Endothelial cell of umbilical vein (primary cell): Measurements from ENCODE around the gene NTN1. TPM values are rescaled to one million over a fixed set of nuclear protein-coding genes. Genes with fewer than 3 reads are reported as not detected.

ENCODE experiments used
- BruUV-seq: library from RNA; stranded (reverse); fragments of 400-500 nt; replicated peaks from 2 replicates; lab custom pipeline; 2021; lab: Mats Ljungman, UMichigan
- CTCF ChIA-PET: fragments of 300-600, 350-600 bp; sonication (Branson Sonifier 250); formaldehyde crosslinking; loops from one replicate; lab custom pipeline; 2021; ENCODE audit warnings: antibody characterized with exemption, inconsistent platforms; lab: Charles Lee
- POLR2A ChIA-PET: fragments of 300-600, 350-600 bp; sonication (Branson Sonifier 250); formaldehyde crosslinking; loops from one replicate; lab custom pipeline; 2021; ENCODE audit warnings: antibody characterized with exemption, inconsistent platforms; lab: Charles Lee
- DNase-seq: peaks from one replicate; pipeline ENCODE4 v3.0.0-alpha.2; 2011; ENCODE audit warnings: low read depth, low spot score
- FAIRE-seq: peaks from 2 replicates; lab custom pipeline; 2011; peaks lifted over from hg19 to GRCh38; lab: Jason Lieb, UNC
- H2AFZ ChIP-seq: 2 replicates; pipeline ENCODE4 v1.6.0; 2012; ENCODE audit warnings: low read depth, low read length, control low read depth, inconsistent platforms
- H3K27ac ChIP-seq: 2 replicates; pipeline ENCODE4 v1.5.1; 2011; ENCODE audit warnings: low read depth, mild to moderate bottlenecking, control low read depth, low read length, moderate library complexity; ENCODE audit not compliant: insufficient read depth
- H3K27me3 ChIP-seq, 2 experiments: 2 replicates each; pipeline versions ENCODE4 v1.6.0 to v1.6.1; 2011; ENCODE audit warnings: low read length in 2 of 2, mixed read lengths in 1 of 2; ENCODE audit not compliant: control insufficient read depth in 2 of 2, insufficient read depth in 2 of 2
- H3K36me3 ChIP-seq, 2 experiments: 2 replicates in 1 of 2; 3 replicates in 1 of 2; pipeline ENCODE4 v1.5.1; 2011; ENCODE audit warnings: low read length in 2 of 2, mild to moderate bottlenecking in 1 of 2, moderate library complexity in 1 of 2; ENCODE audit not compliant: control insufficient read depth in 2 of 2, insufficient read depth in 2 of 2; ENCODE audit errors: extremely low read depth in 1 of 2
- H3K4me1 ChIP-seq: 3 replicates; pipeline ENCODE4 v1.5.1; 2011; ENCODE audit warnings: mild to moderate bottlenecking, low read length; ENCODE audit not compliant: control insufficient read depth, insufficient read depth; ENCODE audit errors: extremely low read depth
- H3K4me2 ChIP-seq: 2 replicates; pipeline ENCODE4 v1.6.1; 2011; ENCODE audit warnings: low read length, control low read depth, mixed read lengths; ENCODE audit not compliant: insufficient read depth
- H3K4me3 ChIP-seq, 3 experiments: fragments of 200-600 bp in 1 of 3; sonication (generic), shearing (Covaris generic) in 1 of 3; replicated peaks in 1 of 3; 2 replicates each; pipeline ENCODE4 v1.5.1; 2011 to 2016; ENCODE audit warnings: control low read depth in 3 of 3, low read length in 3 of 3, mild to moderate bottlenecking in 2 of 3, inconsistent platforms in 1 of 3, low read depth in 1 of 3, moderate library complexity in 1 of 3; ENCODE audit not compliant: insufficient read depth in 1 of 3
- H3K79me2 ChIP-seq: 2 replicates; pipeline ENCODE4 v1.6.0; 2012; ENCODE audit warnings: low read length, inconsistent platforms; ENCODE audit not compliant: control insufficient read depth, insufficient read depth
- H3K9ac ChIP-seq: replicated peaks from 2 replicates; pipeline ENCODE3; 2011; ENCODE audit warnings: low read length, control low read depth; ENCODE audit not compliant: insufficient read depth; ENCODE audit errors: extremely low read depth
- H3K9me1 ChIP-seq: replicated peaks from 3 replicates; pipeline ENCODE4 v1.6.0; 2011; ENCODE audit warnings: mild to moderate bottlenecking, low read length; ENCODE audit not compliant: control insufficient read depth, insufficient read depth; ENCODE audit errors: extremely low read depth
- H3K9me3 ChIP-seq: replicated peaks from 2 replicates; pipeline ENCODE4 v1.5.1; 2012; ENCODE audit warnings: low read length, inconsistent platforms; ENCODE audit not compliant: control insufficient read depth, insufficient read depth
- H4K20me1 ChIP-seq: replicated peaks from 2 replicates; pipeline ENCODE3; 2011; ENCODE audit warnings: mild to moderate bottlenecking, low read length; ENCODE audit not compliant: control insufficient read depth, insufficient read depth; ENCODE audit errors: extremely low read depth
- CTCF ChIP-seq, 2 donors: IDR thresholded peaks; 1 replicate in 1 of 2; 2 replicates in 1 of 2; pipeline ENCODE4 v1.5.1; 2011; ENCODE audit warnings: low read length in 2 of 2, mild to moderate bottlenecking in 2 of 2, moderate library complexity in 2 of 2, control low read depth in 1 of 2, inconsistent platforms in 1 of 2, low read depth in 1 of 2; ENCODE audit not compliant: insufficient read depth in 1 of 2; ENCODE audit errors: extremely low read depth in 1 of 2
- EZH2 ChIP-seq: IDR thresholded peaks from 2 replicates; pipeline ENCODE4 v1.6.1; 2012; ENCODE audit warnings: borderline replicate concordance, low read depth, mild to moderate bottlenecking, moderate library complexity, low read length, inconsistent platforms; ENCODE audit not compliant: severe bottlenecking
- FOS ChIP-seq: IDR thresholded peaks from 2 replicates; pipeline ENCODE4 v1.6.1; 2011; ENCODE audit warnings: mild to moderate bottlenecking, low read length, moderate library complexity, borderline replicate concordance; ENCODE audit not compliant: insufficient read depth
- GATA2 ChIP-seq: IDR thresholded peaks from 2 replicates; pipeline ENCODE4 v1.7.0; 2011; ENCODE audit warnings: low read depth, mild to moderate bottlenecking, moderate library complexity, mixed read lengths, low read length; ENCODE audit not compliant: insufficient read length, insufficient read depth
- JUN ChIP-seq: IDR thresholded peaks from 2 replicates; pipeline ENCODE4 v1.6.1; 2011; ENCODE audit warnings: borderline replicate concordance, low read depth; ENCODE audit not compliant: insufficient read length, insufficient read depth
- MAX ChIP-seq: IDR thresholded peaks from 2 replicates; pipeline ENCODE4 v1.6.1; 2011; ENCODE audit not compliant: insufficient read depth, insufficient read length
- MYC ChIP-seq: IDR thresholded peaks from one replicate; pipeline ENCODE4 v1.6.1; 2011; ENCODE audit warnings: mild to moderate bottlenecking, low read depth, low read length
- POLR2A ChIP-seq: IDR thresholded peaks from 2 replicates; pipeline ENCODE4 v1.6.1; 2012; ENCODE audit warnings: low read depth, mild to moderate bottlenecking, control low read depth, low read length
- POLR2AphosphoS5 ChIP-seq: IDR thresholded peaks from 2 replicates; pipeline ENCODE4 v1.6.1; 2012; ENCODE audit warnings: low read depth, mild to moderate bottlenecking, control low read depth, low read length, moderate library complexity; ENCODE audit not compliant: insufficient read depth
- dilution Hi-C: fragments of 300-500 bp; cut with MboI; formaldehyde crosslinking; loops from one replicate; pipeline ENCODE4 v1.15.0; 2019; ENCODE audit warnings: low sequenced_read_pairs; ENCODE audit not compliant: extremely low pct_ligation_motif_present
- intact Hi-C: fragments of 100-400 bp; cut with micrococcal nuclease; formaldehyde crosslinking; loops from one replicate; pipeline ENCODE4 v1.10.0; 2022
- polyA plus RNA-seq, 4 experiments: library from polyadenylated mRNA; depleted of rRNA in 3 of 4; stranded (reverse) in 3 of 4; unstranded in 1 of 4; fragments of >200 nt; gene quantifications; 2 replicates each; pipeline versions ENCODE4 v1.2.1 to v1.2.3, GENCODE V29; 2011 to 2012; ENCODE audit warnings: missing spikeins in 1 of 4
- total RNA-seq: library from RNA; stranded (reverse); gene quantifications from 2 replicates; pipeline ENCODE4 v1.2.3, GENCODE V29; 2021

NTN1 gene
- total and polyA plus RNA-seq, 2 donors (not counting 3 experiments of a cell fraction or from before 2014, with no cell fraction given): 0.10 to 0.18 TPM

GRCh38 chr17:9204637-9205329 lies 183.5 kb downstream of the NTN1 start:
- ChIA-PET POLR2A (no interaction called here), CTCF (no interaction called here)
- Histone ChIP-seq H3K4me1 (no peaks in the 10 kb centered on the region), H3K36me3 (no peaks in the 10 kb centered on the region), H3K9me1 (no peaks in the 10 kb centered on the region), H4K20me1 (no peaks in the 10 kb centered on the region), H3K27ac (no peak overlapping the region), H2AFZ (no peak overlapping the region), H3K9me3 (no peaks in the 10 kb centered on the region), H3K79me2 (no peaks in the 10 kb centered on the region), H3K4me3 (no peak overlapping the region), H3K4me2 (no peak overlapping the region), H3K27me3 (no peaks in the 10 kb centered on the region), H3K9ac (no peak overlapping the region)
- dilution Hi-C loops (no loop called here), intact Hi-C loops (loop anchor here (10.0 kb wide), 1 partner anchor 60 kb away; no protein-coding TSS in a partner anchor)
- BruUV-seq: no TSS peak
- FAIRE-seq: no peak
- DNase-seq: no peak
- TF ChIP-seq EZH2: no peak
- no peak for TF ChIP-seq JUN
- TF ChIP-seq POLR2A: no peak
- no peak for TF ChIP-seq FOS
- TF ChIP-seq MAX: no peak

GRCh38 chr17:9205520-9206409 lies 184.5 kb downstream of the NTN1 start:
- Histone ChIP-seq H3K4me1 (no peaks in the 10 kb centered on the region), H3K9me3 (no peaks in the 10 kb centered on the region), H3K79me2 (no peaks in the 10 kb centered on the region), H3K9me1 (no peaks in the 10 kb centered on the region), H3K27me3 (no peaks in the 10 kb centered on the region), H3K9ac (no peak overlapping the region), H2AFZ (no peak overlapping the region), H3K27ac (no peak overlapping the region), H4K20me1 (no peaks in the 10 kb centered on the region), H3K4me2 (no peak overlapping the region), H3K4me3 (no peak overlapping the region), H3K36me3 (no peaks in the 10 kb centered on the region)
- ChIA-PET POLR2A (no interaction called here), CTCF (no interaction called here)
- dilution Hi-C loops (no loop called here), intact Hi-C loops (loop anchor here (10.0 kb wide), 1 partner anchor 61 kb away; no protein-coding TSS in a partner anchor)
- DNase-seq: no peak
- TF ChIP-seq EZH2: no peak
- TF ChIP-seq MYC: no peak
- TF ChIP-seq GATA2: no peak
- no peak for TF ChIP-seq POLR2A
- no peak for TF ChIP-seq FOS
- TF ChIP-seq CTCF (IDR thresholded peaks at IDR 0.05; ENCODE audit: extremely low read depth in 1 of 2, insufficient read depth in 1 of 2, low read depth in 1 of 2, low read length in 2 of 2): no peak
- no peak for TF ChIP-seq JUN
- TF ChIP-seq POLR2AphosphoS5: no peak
- TF ChIP-seq MAX: no peak
- no TSS peak for BruUV-seq
- FAIRE-seq: no peak
